Caco-2 (cell line): ENCODE results near the gene DPP10. TPM values are rescaled to one million over a fixed set of nuclear protein-coding genes. Genes with fewer than 3 reads are reported as not detected.

Experiments
- BruUV-seq: library from RNA; stranded (reverse); fragments of 400-500 nt; replicated peaks from 2 replicates; lab custom pipeline; 2021; lab: Mats Ljungman, UMichigan
- CTCF ChIA-PET: fragments of 300-600 bp; sonication (Branson Sonifier 250); formaldehyde crosslinking; loops from one replicate; lab custom pipeline; 2022; ENCODE audit warnings: antibody characterized with exemption; lab: Charles Lee
- POLR2A ChIA-PET: fragments of 300-600 bp; sonication (Branson Sonifier 250); formaldehyde crosslinking; loops from one replicate; lab custom pipeline; 2022; ENCODE audit warnings: antibody characterized with exemption; lab: Charles Lee
- DNase-seq, 2 experiments: peaks; one replicate each; pipeline versions ENCODE4 v3.0.0 to v3.0.0-alpha.2; 2020 to 2022
- H3K27me3 ChIP-seq: replicated peaks from 2 replicates; pipeline ENCODE4 v1.6.0; 2011; ENCODE audit warnings: low read length; ENCODE audit not compliant: control insufficient read depth, insufficient read depth
- H3K36me3 ChIP-seq: 2 replicates; pipeline ENCODE4 v1.5.1; 2011; ENCODE audit warnings: low read length; ENCODE audit not compliant: control insufficient read depth, insufficient read depth
- H3K4me1 ChIP-seq: fragments of 250-450 bp; sonication (Bioruptor Pico); 2 replicates; pipeline ENCODE4 v1.5.1; 2020; ENCODE audit warnings: mild to moderate bottlenecking
- H3K4me3 ChIP-seq: 2 replicates; pipeline ENCODE4 v1.5.1; 2011; ENCODE audit warnings: low read depth, mild to moderate bottlenecking, control low read depth, low read length
- H3K9me3 ChIP-seq: fragments of 250-450 bp; sonication (Bioruptor Pico); 2 replicates; pipeline ENCODE4 v1.5.1; 2020; ENCODE audit warnings: mild to moderate bottlenecking, moderate library complexity
- H3K27ac Mint-ChIP-seq: one replicate; pipeline ENCODE4 v1.8.0; 2022; ENCODE audit warnings: mixed read lengths; ENCODE audit not compliant: unreplicated experiment
- H3K27me3 Mint-ChIP-seq: one replicate; pipeline ENCODE4 v1.8.0; 2022; ENCODE audit warnings: mixed read lengths; ENCODE audit not compliant: insufficient read depth, unreplicated experiment
- H3K36me3 Mint-ChIP-seq: one replicate; pipeline ENCODE4 v1.8.0; 2022; ENCODE audit warnings: mild to moderate bottlenecking, mixed read lengths; ENCODE audit not compliant: insufficient read depth, unreplicated experiment
- H3K4me1 Mint-ChIP-seq: one replicate; pipeline ENCODE4 v1.8.0; 2022; ENCODE audit warnings: low read depth, mixed read lengths; ENCODE audit not compliant: unreplicated experiment
- H3K4me3 Mint-ChIP-seq: one replicate; pipeline ENCODE4 v1.8.0; 2022; ENCODE audit warnings: mild to moderate bottlenecking, moderate library complexity, mixed read lengths; ENCODE audit not compliant: unreplicated experiment
- H3K9me3 Mint-ChIP-seq: one replicate; pipeline ENCODE4 v1.8.0; 2022; ENCODE audit warnings: mixed read lengths; ENCODE audit not compliant: unreplicated experiment
- intact Hi-C: fragments of 100-400 bp; cut with micrococcal nuclease; formaldehyde crosslinking; loops from one replicate; pipeline ENCODE4 v1.10.0; 2022; ENCODE audit not compliant: unreplicated experiment
- total RNA-seq: library from RNA; stranded (reverse); gene quantifications from 2 replicates; pipeline ENCODE4 v1.2.3, GENCODE V29; 2022
- TF ChIP-seq, protein P1 (sequence below), 2 experiments: fragments of 200-600 bp in 1 of 2; IDR thresholded peaks; 1 replicate in 1 of 2; 2 replicates in 1 of 2; pipeline versions ENCODE4 v1.5.1 to v1.8.0; 2011 to 2022; ENCODE audit warnings: antibody characterized with exemption in 1 of 2, control low read depth in 1 of 2, inconsistent platforms in 1 of 2, low read depth in 1 of 2, low read length in 1 of 2, mild to moderate bottlenecking in 1 of 2, moderate library complexity in 1 of 2; ENCODE audit not compliant: insufficient read depth in 1 of 2, severe bottlenecking in 1 of 2, unreplicated experiment in 1 of 2

DPP10 gene
- total RNA-seq, 1 experiment from 2014 or later: not detected

- peaks cover 18% of the 10 kb centered on the region for H3K4me1 Mint-ChIP-seq
- peaks cover under 1% of the 10 kb centered on the region for H3K27me3 Mint-ChIP-seq
- Histone ChIP-seq H3K36me3 (no peaks in the 10 kb centered on the region), H3K27me3 (no peaks in the 10 kb centered on the region), H3K9me3 (no peaks in the 10 kb centered on the region), H3K4me3 (no peak overlapping the region), H3K4me1 (peaks cover 21% of the 10 kb centered on the region)
- intact Hi-C loops: loop anchor here (1.0 to 10.0 kb wide), 5 partner anchors 58 to 794 kb away; partner anchors contain the start of gene SLC35F5
- ChIA-PET CTCF (interaction anchor here (0.5 to 2.5 kb wide), 13 partner anchors 9 to 781 kb away, joined by 3 to 48 read pairs (median 4); no protein-coding TSS in a partner anchor), POLR2A (interaction anchor here (1.0 kb wide), 1 partner anchor 573 kb away, joined by 3 read pairs; no protein-coding TSS in a partner anchor)
- BruUV-seq: no TSS peak
- TF ChIP-seq, protein P1, sequence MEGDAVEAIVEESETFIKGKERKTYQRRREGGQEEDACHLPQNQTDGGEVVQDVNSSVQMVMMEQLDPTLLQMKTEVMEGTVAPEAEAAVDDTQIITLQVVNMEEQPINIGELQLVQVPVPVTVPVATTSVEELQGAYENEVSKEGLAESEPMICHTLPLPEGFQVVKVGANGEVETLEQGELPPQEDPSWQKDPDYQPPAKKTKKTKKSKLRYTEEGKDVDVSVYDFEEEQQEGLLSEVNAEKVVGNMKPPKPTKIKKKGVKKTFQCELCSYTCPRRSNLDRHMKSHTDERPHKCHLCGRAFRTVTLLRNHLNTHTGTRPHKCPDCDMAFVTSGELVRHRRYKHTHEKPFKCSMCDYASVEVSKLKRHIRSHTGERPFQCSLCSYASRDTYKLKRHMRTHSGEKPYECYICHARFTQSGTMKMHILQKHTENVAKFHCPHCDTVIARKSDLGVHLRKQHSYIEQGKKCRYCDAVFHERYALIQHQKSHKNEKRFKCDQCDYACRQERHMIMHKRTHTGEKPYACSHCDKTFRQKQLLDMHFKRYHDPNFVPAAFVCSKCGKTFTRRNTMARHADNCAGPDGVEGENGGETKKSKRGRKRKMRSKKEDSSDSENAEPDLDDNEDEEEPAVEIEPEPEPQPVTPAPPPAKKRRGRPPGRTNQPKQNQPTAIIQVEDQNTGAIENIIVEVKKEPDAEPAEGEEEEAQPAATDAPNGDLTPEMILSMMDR (IDR thresholded peaks at IDR 0.05; ENCODE audit: insufficient read depth in 1 of 2, low read depth in 1 of 2, low read length in 1 of 2, severe bottlenecking in 1 of 2, unreplicated experiment in 1 of 2): peak; percentile 71 to 93
- no peaks in the 10 kb centered on the region for H3K36me3 Mint-ChIP-seq
- H3K9me3 Mint-ChIP-seq: no peaks in the 10 kb centered on the region
- no peak overlapping the region for H3K4me3 Mint-ChIP-seq
- peak; percentile 72 to 77 for DNase-seq
- H3K27ac Mint-ChIP-seq: no peak overlapping the region
Measured at GRCh38 chr2:114550895-114551793, 108.7 kb downstream of the DPP10 start.

GRCh38 chr2:114553027-114553426 is 110.6 kb downstream of the DPP10 start:
- Histone ChIP-seq H3K27me3 (no peaks in the 10 kb centered on the region), H3K4me3 (no peak overlapping the region), H3K9me3 (no peaks in the 10 kb centered on the region), H3K4me1 (peaks cover 12% of the 10 kb centered on the region), H3K36me3 (no peaks in the 10 kb centered on the region)
- peaks cover 18% of the 10 kb centered on the region for H3K4me1 Mint-ChIP-seq
- no peaks in the 10 kb centered on the region for H3K9me3 Mint-ChIP-seq
- no peaks in the 10 kb centered on the region for H3K36me3 Mint-ChIP-seq
- no TSS peak for BruUV-seq
- intact Hi-C loops: loop anchor here (5.0 to 10.0 kb wide), 3 partner anchors 258 to 796 kb away; partner anchors contain the start of gene SLC35F5
- TF ChIP-seq, protein P1 (IDR thresholded peaks at IDR 0.05; ENCODE audit: insufficient read depth in 1 of 2, low read depth in 1 of 2, low read length in 1 of 2, severe bottlenecking in 1 of 2, unreplicated experiment in 1 of 2): no peak
- ChIA-PET POLR2A (no interaction called here), CTCF (interaction anchor here (0.7 to 2.5 kb wide), 2 partner anchors 575 to 1473 kb away, joined by 3 to 48 read pairs; no protein-coding TSS in a partner anchor)
- H3K27me3 Mint-ChIP-seq: peaks cover 5% of the 10 kb centered on the region
- H3K4me3 Mint-ChIP-seq: no peak overlapping the region
- no peak overlapping the region for H3K27ac Mint-ChIP-seq
- no peak for DNase-seq

DNA sequence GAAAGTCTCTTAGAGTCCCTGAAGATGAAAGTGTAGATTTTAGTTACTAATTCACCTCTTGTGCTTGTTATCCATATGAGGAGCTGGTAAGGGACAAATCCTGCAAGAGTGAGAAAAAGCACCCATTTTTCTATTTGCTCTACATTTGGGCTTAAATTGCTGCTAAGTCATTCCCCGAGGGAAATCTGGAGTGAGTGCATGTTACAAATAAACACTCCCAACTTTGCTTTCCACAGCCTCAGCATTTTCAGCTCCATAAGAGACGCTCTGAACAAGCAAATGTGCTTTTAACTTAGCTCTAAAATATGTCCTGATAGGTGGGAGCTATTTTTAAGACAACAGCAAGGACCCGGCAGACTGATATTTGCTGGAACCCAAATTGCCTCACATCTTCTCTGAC is 126.7 kb downstream of the DPP10 start:
- BruUV-seq: no TSS peak
- Mint-ChIP-seq H3K27me3 (peaks cover 5% of the 10 kb centered on the region), H3K27ac (no peak overlapping the region), H3K9me3 (no peaks in the 10 kb centered on the region), H3K36me3 (no peaks in the 10 kb centered on the region), H3K4me3 (no peak overlapping the region), H3K4me1 (no peaks in the 10 kb centered on the region)
- DNase-seq: no peak
- Histone ChIP-seq H3K36me3 (no peaks in the 10 kb centered on the region), H3K9me3 (no peaks in the 10 kb centered on the region), H3K4me3 (no peak overlapping the region), H3K4me1 (no peaks in the 10 kb centered on the region), H3K27me3 (no peaks in the 10 kb centered on the region)
- intact Hi-C loops: no loop called here
- ChIA-PET CTCF (no interaction called here), POLR2A (no interaction called here)
- TF ChIP-seq, protein P1 (IDR thresholded peaks at IDR 0.05; ENCODE audit: insufficient read depth in 1 of 2, low read depth in 1 of 2, low read length in 1 of 2, severe bottlenecking in 1 of 2, unreplicated experiment in 1 of 2): no peak
